Fibroblast of the aortic adventitia (primary cell): ENCODE data around the gene STIM1. TPM values are rescaled to one million over a fixed set of nuclear protein-coding genes. Genes with fewer than 3 reads are reported as not detected.

ENCODE experiments used
- DNase-seq: peaks from one replicate; pipeline ENCODE4 v3.0.0-alpha.2; 2010; ENCODE audit warnings: low read depth
- H3K4me3 ChIP-seq: 2 replicates; pipeline ENCODE4 v1.5.1; 2011; ENCODE audit warnings: low read depth, mild to moderate bottlenecking, control low read depth, low read length, moderate library complexity
- small RNA-seq: library from RNA; depleted of rRNA; stranded (forward); fragments of <200 nt; gene quantifications from one replicate; pipeline ENCODE3, GENCODE V24; 2012
- total RNA-seq: library from RNA; depleted of rRNA; stranded (reverse); fragments of >200 nt; gene quantifications from 2 replicates; pipeline ENCODE4 v1.2.3, GENCODE V29; 2012; ENCODE audit warnings: low replicate concordance
- TF ChIP-seq, protein P1 (sequence below): IDR thresholded peaks from 2 replicates; pipeline ENCODE4 v1.5.1; 2011; ENCODE audit warnings: mild to moderate bottlenecking, low read length, control low read depth, inconsistent platforms; ENCODE audit not compliant: insufficient read depth

Gene STIM1
- total RNA-seq, 1 donor = 21.6 TPM

DNA sequence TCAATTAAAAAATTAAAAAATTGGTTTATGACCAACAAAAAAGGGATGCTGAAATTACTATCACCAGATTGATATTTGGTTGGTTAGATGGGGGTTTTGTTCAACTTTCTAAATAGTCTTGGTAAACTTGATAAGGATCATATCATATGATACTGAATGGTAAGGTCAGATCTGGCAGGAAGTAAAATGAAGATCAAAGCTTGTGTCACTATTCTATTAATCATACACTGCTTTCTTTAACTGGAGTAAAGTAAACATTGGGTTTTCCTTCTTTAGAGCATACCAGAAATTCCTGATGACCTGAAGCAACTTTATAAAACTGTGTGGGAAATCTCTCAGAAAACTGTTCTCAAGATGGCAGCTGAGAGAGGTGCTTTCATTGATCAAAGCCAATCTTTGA lies 279.3 kb downstream of the STIM1 start:
- TF ChIP-seq, protein P1, sequence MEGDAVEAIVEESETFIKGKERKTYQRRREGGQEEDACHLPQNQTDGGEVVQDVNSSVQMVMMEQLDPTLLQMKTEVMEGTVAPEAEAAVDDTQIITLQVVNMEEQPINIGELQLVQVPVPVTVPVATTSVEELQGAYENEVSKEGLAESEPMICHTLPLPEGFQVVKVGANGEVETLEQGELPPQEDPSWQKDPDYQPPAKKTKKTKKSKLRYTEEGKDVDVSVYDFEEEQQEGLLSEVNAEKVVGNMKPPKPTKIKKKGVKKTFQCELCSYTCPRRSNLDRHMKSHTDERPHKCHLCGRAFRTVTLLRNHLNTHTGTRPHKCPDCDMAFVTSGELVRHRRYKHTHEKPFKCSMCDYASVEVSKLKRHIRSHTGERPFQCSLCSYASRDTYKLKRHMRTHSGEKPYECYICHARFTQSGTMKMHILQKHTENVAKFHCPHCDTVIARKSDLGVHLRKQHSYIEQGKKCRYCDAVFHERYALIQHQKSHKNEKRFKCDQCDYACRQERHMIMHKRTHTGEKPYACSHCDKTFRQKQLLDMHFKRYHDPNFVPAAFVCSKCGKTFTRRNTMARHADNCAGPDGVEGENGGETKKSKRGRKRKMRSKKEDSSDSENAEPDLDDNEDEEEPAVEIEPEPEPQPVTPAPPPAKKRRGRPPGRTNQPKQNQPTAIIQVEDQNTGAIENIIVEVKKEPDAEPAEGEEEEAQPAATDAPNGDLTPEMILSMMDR = no peak
- no peak overlapping the region for H3K4me3 ChIP-seq
- peak; percentile 47 for DNase-seq

DNA sequence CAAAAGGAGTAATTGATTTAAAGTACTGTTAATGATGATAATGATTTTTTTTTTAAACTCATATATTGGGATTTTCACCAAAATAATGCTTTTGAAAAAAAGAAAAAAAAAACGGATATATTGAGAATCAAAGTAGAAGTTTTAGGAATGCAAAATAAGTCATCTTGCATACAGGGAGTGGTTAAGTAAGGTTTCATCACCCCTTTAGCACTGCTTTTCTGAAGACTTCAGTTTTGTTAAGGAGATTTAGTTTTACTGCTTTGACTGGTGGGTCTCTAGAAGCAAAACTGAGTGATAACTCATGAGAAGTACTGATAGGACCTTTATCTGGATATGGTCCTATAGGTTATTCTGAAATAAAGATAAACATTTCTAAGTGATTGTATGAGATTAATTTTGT lies 283.0 kb downstream of the STIM1 start:
- TF ChIP-seq, protein P1 = no peak
- no peak for DNase-seq
- no peak overlapping the region for H3K4me3 ChIP-seq

DNA sequence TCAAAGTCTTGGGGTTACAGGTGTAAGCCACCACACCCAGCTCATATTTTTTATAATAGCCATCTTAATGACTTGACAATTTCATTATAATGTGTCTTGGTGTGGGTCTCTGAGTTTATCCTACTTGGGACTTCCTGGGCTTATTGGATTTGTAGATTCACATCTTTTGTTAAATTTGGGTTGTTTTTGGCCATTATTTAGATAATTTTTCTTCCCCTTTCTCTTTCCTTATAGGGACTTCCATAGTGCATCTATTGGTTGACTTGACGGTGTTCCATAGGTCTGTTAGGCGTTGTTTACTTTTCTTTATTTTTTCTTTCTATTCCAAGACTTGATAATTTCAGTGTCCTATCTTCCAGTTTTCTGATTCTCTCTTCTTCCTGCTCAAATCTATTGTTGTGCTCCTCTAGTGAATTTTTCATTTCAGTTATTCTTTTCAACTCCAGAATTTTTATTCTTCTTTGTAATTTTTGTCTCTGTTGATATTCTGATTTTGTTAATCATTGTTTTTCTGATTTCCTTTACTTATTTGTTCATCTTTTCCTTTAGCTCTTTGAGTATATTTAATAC lies 284.7 kb downstream of the STIM1 start:
- no peak overlapping the region for H3K4me3 ChIP-seq
- DNase-seq = no peak
- TF ChIP-seq, protein P1 = no peak

Small RNA genes lying within 50 kb of the gene (small RNA-seq; reads per million reads assigned to genes)
- gene AC087441.2 (not detected), gene RF00409 (not detected), gene RPS29P20 (not detected)

Other genes with a start within 250 kb of the STIM1 start
- 0.81 and 3.4 TPM in 2 replicates for gene ART5, start 213.7 kb upstream of the STIM1 start, total RNA-seq
- not detected in 2 replicates for gene ART1, start 210.5 kb upstream of the STIM1 start, total RNA-seq
- gene CHRNA10, start 184.3 kb upstream of the STIM1 start, total RNA-seq = 0.57 and 1.1 TPM in 2 replicates
- 66.8 and 123 TPM in 2 replicates for gene NUP98, start 58.1 kb upstream of the STIM1 start, total RNA-seq
- gene PGAP2, start 47.1 kb upstream of the STIM1 start, total RNA-seq = 5.6 and 15.2 TPM in 2 replicates
- gene RHOG, start 14.7 kb upstream of the STIM1 start, total RNA-seq = 4.8 and 19.0 TPM in 2 replicates
- gene RRM1, start 239.1 kb downstream of the STIM1 start, total RNA-seq = 71.1 and 158 TPM in 2 replicates